H1 (cell line): Measurements from ENCODE around the gene LAIR1.

Experiments
- BRCA1 ChIP-seq: IDR thresholded peaks from 2 replicates; pipeline ENCODE4 v1.6.1; 2012; ENCODE audit warnings: low read depth, low read length, improper control_type of control experiment
- CHD2 ChIP-seq: IDR thresholded peaks from 2 replicates; pipeline ENCODE4 v1.6.1; 2012; ENCODE audit warnings: low read length, improper control_type of control experiment
- CTCF ChIP-seq, 3 experiments: IDR thresholded peaks; 1 replicate in 2 of 3; 2 replicates in 1 of 3; pipeline versions ENCODE4 v1.5.1 to v1.6.1; 2011; ENCODE audit warnings: low read length in 3 of 3, mild to moderate bottlenecking in 3 of 3, inconsistent platforms in 2 of 3, low read depth in 1 of 3, moderate library complexity in 1 of 3; ENCODE audit not compliant: insufficient read depth in 1 of 3; ENCODE audit errors: control extremely low read depth in 1 of 3
- JUN ChIP-seq: IDR thresholded peaks from 2 replicates; pipeline ENCODE4 v1.6.1; 2011; ENCODE audit warnings: low read depth, mild to moderate bottlenecking, improper control_type of control experiment, low read length
- POLR2A ChIP-seq, 2 experiments: IDR thresholded peaks; 1 replicate in 1 of 2; 2 replicates in 1 of 2; pipeline ENCODE4 v1.6.1; 2011; ENCODE audit warnings: low read depth in 2 of 2, low read length in 2 of 2, mild to moderate bottlenecking in 2 of 2; ENCODE audit errors: control extremely low read depth in 1 of 2
- POLR2AphosphoS5 ChIP-seq: IDR thresholded peaks from 2 replicates; pipeline ENCODE4 v1.6.1; 2011; ENCODE audit warnings: low read depth, low read length
- RXRA ChIP-seq: IDR thresholded peaks from 2 replicates; pipeline ENCODE4 v1.6.1; 2011; ENCODE audit warnings: low read depth, mild to moderate bottlenecking, low read length, moderate library complexity; ENCODE audit not compliant: insufficient read depth
- SRF ChIP-seq: IDR thresholded peaks from 2 replicates; pipeline ENCODE4 v1.6.1; 2011; ENCODE audit warnings: mild to moderate bottlenecking, low read depth, low read length, moderate library complexity
- TAF1 ChIP-seq: IDR thresholded peaks from 2 replicates; pipeline ENCODE4 v1.6.1; 2011; ENCODE audit warnings: mild to moderate bottlenecking, low read depth, low read length
- YY1 ChIP-seq: IDR thresholded peaks from 2 replicates; pipeline ENCODE4 v1.6.1; 2011; ENCODE audit warnings: low read depth, mild to moderate bottlenecking, low read length

- TF ChIP-seq SRF (no peak), JUN (no peak), RXRA (no peak), BRCA1 (no peak), CTCF (IDR thresholded peaks at IDR 0.05; ENCODE audit: control extremely low read depth in 1 of 3, insufficient read depth in 1 of 3, low read depth in 1 of 3, low read length in 3 of 3) (no peak), YY1 (no peak), TAF1 (no peak), CHD2 (no peak), POLR2A (IDR thresholded peaks at IDR 0.05; ENCODE audit: control extremely low read depth in 1 of 2, low read depth in 2 of 2, low read length in 2 of 2) (no peak), POLR2AphosphoS5 (no peak)
These were observed 59.6 kb downstream of the LAIR1 start for GRCh38 chr19:54305141-54305540.
